ELR (cell line): ENCODE results near the gene PDGFRA.
"Not testable (repeated sequence)": the region's sequence is repeated elsewhere in the genome, so short reads cannot be mapped to it uniquely, and the experiment has no call there.

Experiments
- DNase-seq: peaks from one replicate; pipeline ENCODE4 v3.0.0-alpha.2; 2015; ENCODE audit warnings: low read depth

The PDGFRA gene

GRCh38 chr4:54227256-54228055 is 1.6 kb upstream of the PDGFRA start:
- DNase-seq = peak; percentile 79

- DNase-seq = peak; percentile 80
Observed at GRCh38 chr4:54228056-54228527, 1.0 kb upstream of the PDGFRA start.

- DNase-seq = no peak
Observed at GRCh38 chr4:54228546-54228945, 547 bp upstream of the PDGFRA start.

GRCh38 chr4:54229631-54230483 is 764 bp downstream of the PDGFRA start:
- peak; percentile 36 for DNase-seq

GRCh38 chr4:54230484-54231418 is 1.7 kb downstream of the PDGFRA start:
- DNase-seq = no peak

- no peak for DNase-seq
Observed at GRCh38 chr4:54231419-54231767, 2.3 kb downstream of the PDGFRA start.

- peak; percentile 32 for DNase-seq
Observed at GRCh38 chr4:54231768-54232688, 2.9 kb downstream of the PDGFRA start.

- peak; percentile 90 for DNase-seq
Observed at GRCh38 chr4:54233277-54233696, 4.2 kb downstream of the PDGFRA start.

GRCh38 chr4:54233697-54234496 is 4.8 kb downstream of the PDGFRA start:
- peak; percentile 86 for DNase-seq

GRCh38 chr4:54234497-54235205 is 5.6 kb downstream of the PDGFRA start:
- no peak for DNase-seq

- DNase-seq = not testable (repeated sequence)
Observed at GRCh38 chr4:54236316-54236715, 7.2 kb downstream of the PDGFRA start.

- no peak for DNase-seq
Observed at GRCh38 chr4:54237770-54238169, 8.7 kb downstream of the PDGFRA start.

- no peak for DNase-seq
Observed at GRCh38 chr4:54238389-54238788, 9.3 kb downstream of the PDGFRA start.

GRCh38 chr4:54241268-54241823 is 12.3 kb downstream of the PDGFRA start:
- peak; percentile 30 for DNase-seq

- not testable (repeated sequence) for DNase-seq
Observed at GRCh38 chr4:54243541-54243940, 14.4 kb downstream of the PDGFRA start.

GRCh38 chr4:54252312-54252711 is 23.2 kb downstream of the PDGFRA start:
- DNase-seq = not testable (repeated sequence)

- no peak for DNase-seq
Observed at GRCh38 chr4:54254116-54254914, 25.2 kb downstream of the PDGFRA start.

- DNase-seq = no peak
Observed at GRCh38 chr4:54254915-54255246, 25.8 kb downstream of the PDGFRA start.
